ENCODE data around the gene GINS2.

GINS2 gene

DNA sequence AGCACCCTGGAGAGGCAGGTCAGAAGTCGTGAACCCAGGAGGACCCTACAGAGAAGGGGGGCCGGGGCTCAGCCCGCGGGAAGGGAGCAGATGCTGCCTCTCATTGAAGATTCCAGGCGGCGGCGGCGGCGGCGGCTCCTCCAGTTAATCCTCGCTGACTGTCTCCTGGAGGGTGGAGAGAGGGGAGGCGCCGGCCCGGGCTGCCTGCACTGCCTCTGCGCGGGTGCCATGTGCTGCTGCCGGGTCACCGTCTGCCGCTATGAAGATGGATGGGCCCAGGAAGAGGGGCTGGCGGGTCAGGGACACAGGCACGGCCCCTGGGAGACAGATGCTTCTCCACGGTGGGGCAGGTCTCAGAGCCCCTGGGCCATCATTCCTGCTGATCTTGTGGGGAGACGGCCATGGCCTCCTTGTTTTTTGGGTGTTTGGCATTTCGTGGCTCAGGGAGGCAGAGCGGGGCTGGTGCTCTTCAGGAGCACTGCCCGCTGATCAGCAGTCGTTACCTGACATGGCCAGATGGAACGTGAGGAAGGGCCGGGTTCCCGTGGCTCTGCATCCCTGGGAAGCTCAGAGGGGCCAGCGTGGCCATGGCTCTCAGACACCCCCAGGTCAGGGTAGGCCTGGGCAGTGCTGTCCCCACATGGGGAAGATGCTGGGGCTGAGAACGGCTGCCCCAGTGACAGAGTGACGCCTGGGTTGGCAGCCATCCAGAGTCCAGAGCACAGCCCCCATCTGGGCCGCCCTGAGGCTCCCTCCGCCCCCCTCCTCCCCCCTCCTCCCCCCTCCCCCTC, 36.1 kb downstream of the GINS2 start:
- DNase-seq: peak; percentile 85

DNA sequence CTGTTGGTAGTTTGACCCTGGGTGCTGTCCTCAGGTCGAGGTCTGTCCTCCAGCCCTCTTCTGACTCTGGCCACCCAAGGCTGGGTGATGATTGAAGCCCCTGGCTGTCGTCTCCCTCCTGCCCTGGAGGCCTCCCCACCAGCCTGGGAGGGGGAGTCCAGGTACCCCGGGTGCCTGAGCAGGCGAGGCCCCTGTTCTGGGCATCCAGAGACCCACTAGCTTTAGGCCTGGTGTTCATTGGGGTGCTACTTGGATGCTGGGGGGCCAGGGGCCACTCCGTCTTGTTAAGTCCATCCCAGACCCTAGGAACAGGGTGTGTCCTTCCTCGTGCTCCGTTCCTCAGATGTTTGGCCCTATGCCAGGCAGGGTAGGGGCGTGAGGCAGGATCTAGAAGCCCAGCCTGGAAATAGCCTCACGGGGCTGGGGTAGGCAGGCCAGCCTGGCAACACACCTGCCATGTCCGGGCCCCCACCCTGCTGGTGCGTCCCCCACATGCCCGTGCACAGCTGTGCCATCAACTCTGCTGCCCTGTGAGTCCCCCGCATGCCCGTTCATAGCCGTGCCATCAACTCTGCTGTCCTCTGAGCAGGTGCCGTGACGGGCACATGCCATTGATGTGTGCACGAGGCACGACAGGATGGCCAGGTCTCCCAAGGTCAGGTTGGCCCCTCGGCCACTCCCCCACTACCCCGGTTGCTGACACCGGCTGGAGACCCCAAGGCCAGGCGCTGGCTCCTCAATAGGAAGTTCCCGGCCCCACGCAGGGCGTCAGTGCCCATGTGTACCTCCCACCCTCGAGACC, 36.9 kb downstream of the GINS2 start:
- DNase-seq: no peak

DNA sequence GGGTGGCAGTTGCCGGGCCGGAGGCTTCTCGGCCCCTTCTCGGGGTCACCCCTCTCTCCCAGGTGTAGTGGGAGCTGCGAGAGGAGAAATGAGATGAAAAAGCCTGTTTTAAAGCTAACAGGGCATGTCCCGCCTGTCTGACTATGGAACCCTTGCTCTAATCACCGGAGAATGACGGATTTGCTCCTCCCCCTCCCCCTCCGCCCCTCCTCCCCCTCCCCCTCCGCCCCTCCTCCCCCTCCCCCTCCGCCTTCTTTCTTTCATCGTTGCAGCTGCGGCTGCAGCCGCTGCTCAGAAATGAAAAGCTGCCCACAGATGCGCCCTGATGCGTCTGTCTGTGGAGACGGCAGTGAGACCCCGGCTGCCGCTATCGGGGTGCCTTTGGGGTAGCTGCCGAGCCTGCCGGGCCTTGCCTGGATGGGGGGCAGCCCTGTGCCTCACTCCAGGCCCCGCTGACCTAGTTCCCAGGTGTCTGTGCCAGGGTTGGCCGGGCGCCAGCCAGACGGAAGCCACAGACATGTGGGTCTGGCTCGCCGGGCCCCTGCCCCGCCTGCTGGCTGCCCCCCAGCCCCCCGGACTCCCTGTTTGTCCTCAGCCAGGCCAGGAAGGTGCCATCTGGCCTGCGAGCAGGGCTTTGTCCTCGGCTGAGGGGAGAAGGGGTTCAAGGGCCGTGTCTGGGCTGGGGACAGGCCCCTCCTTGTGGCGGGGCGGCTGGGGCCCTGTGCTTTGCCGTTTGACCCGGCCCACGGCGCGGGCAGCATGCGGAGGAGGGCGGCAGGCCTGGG, 37.7 kb downstream of the GINS2 start:
- DNase-seq: peak; percentile 77

DNA sequence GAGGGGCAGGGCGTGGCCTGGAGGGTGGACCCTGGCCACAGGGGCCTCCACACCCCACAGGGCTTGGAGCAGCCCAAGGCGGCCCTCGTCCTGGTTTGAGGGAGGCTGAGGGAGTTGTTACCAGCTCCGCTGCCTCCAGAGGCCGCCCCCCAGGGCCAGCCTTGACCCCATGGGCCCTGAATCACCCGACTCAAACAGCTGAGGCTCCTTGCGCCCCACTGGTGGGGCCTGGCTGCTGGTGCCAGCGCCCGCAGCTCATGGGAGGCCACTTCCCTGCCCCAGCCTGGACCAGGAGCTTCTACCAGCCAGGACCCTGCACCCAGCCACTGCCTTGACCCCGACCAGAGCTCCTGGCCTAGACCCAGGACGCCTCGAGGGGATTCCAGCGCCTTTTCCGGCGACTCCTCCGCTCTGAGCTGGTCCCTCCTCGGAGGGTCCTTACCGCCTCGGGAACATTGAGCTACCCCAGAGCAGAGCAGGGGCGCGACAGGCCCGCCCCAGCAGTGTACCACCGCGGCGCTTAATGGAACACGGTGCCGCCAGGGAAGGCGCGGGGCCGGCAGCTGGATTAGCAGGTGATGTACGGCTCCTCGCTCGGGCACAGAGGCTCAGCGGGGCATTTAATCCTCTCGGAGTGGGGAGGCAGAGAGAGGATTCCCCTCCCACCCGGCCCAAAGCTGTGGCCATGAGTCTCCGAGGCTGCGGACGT, 38.5 kb downstream of the GINS2 start:
- no peak for DNase-seq

DNA sequence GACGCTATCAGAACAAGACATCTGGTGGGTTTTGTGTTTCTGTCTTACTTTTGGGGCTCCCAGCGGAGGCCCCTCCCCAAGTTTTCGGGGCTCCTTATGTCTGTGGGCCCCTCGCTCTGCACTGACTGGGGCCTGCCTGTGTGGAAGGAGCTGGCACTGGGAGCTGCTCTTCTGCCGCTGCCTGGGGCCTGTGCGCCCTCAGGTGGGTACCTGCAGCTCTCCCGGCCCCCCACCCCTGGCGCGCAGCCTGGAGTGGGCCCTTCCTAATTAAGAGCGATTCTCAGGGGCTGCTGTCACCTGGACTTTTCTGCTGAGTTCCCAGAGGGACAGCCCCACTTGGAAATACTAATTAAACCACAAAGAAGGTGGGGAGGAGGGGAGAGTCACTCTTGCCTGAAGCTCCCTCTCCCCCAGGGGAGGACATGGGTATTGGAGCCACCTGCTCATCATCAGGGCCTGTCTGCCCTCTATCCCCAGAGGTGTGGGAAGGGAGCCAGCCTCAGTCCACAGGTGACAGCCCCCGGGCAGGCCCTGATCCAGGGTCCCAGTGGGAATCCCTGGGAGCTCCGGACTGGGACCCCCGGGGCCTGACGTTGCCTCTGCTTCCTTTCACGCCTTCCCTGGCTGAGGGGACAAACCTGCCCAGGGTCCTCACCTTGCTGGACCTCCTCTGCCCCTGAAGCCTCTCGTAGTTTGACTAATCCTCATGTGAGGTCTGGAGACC, 39.2 kb downstream of the GINS2 start:
- peak; percentile 80 for DNase-seq

DNA sequence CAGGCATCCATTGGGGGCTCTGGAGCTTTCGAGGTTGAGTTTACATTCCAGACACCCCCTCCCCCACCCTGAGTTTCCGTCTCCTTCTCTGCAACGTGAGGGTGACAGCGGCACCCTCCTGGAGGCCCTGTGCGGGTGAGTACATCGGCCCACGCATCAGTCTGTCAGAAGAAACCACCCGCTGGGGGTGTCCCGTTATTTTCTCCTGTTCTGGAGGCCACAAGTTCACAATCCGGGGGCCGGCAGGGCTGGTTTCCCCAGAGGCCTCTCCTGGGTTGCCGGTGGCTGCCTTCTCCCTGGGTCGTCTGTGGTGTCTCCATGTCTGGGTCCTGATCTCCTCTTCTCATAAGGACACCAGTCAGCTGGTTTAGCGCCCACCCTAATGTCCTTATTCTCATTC, 39.9 kb downstream of the GINS2 start:
- no peak for DNase-seq

DNA sequence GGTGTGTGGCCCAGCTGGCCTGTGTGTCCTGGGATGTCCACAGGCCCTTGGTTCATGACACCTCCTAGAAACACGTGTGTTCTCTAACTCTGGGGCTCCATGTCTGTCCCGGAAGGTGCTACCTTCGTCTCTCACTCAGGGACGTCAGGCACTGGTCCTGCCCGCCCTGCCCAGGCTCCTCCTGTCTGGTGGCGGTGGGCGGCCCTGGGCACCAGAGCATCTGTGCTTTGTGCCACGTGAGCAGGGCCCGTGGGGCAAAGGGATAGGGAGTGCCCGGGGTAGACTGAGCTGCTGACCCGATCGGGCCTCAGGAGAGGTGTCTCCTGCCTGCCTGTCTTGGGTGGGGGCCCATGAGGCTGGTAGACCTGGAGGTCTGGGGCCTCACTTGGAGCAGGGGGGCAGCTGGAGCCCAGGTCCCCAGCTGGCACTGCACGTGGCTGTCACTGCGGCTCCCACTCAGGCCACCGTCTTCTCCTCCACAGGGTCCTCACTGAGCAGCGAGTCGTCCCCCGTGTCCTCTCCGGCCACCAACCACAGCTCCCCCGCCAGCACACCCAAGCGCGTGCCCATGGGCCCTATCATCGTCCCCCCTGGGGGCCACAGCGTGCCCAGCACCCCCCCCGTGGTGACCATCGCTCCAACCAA, 40.6 kb downstream of the GINS2 start:
- DNase-seq: no peak

DNA sequence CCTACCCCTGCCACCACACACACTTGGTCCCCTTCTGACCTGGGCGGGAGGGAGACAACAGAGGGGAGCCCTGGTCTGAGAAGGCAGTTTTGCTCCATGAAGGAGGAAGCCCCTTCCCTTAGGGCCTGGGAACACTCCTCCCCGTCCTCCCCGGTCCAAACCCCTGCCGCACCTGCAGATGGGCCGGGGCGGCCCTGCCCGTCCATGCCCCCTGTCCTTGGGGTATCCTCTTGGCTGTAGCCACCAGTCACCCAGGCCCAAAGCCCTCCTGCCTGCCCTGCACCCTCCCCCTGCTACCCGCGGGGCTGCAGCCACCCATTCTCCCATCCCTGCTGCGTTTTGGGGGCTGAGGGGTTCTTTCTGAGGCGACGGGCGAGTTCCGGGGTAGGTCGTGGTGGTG, 41.8 kb downstream of the GINS2 start:
- no peak for DNase-seq

DNA sequence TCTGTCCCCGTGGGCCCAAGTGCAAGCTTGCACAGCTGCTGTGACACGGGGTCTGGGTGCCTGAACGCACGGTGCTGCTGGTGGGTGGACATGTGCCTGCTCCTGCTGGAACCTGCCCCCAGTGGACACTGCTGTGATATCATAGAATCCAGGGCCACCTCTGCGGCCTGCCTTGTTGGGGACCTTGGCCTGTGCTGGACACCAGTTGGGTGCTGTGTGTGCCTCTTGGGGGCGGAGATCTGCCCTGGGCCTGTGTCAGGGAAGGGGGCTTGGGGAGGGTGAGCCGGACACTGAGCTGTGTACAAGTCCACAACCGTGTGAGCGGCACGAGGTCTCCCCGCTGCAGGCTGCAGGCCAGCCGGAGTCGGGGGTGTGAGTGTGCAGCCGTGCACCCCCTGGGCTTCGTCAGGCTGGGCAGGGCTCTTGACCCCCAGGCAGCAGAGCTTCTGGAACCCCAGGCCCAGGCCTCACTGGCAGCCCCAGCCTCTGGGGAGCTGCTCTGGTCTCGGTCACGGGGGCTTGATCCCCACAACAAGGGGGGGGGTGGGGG, 42.3 kb downstream of the GINS2 start:
- no peak for DNase-seq

DNA sequence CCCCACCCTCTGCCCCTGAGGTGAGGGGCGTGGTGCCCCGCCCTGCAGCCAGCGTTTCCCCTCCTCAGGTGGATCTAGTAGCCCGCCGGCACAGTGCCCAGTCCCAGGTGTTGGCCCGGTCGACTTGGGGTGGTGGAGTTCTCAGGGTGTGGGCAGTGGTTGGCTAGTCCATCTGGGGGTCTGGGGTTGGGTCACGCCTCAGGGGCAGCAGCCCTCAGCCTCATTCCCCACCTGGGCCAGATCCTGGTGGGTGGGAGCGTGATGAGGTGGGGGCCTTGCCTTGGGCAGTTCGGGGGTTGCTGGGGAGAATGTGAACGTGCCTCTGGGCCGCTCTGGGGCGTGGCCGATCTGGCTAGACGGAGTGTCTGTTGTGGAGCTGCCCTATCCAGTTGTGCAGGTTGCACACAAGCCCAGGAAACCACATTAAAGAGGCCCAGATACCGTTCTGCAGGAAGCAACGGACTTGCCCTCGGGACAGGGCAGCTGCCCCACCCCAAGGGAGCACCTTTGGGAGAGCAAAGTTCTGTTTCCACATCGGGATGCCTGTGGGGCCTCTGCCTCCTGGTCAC, 43.6 kb downstream of the GINS2 start:
- no peak for DNase-seq

DNA sequence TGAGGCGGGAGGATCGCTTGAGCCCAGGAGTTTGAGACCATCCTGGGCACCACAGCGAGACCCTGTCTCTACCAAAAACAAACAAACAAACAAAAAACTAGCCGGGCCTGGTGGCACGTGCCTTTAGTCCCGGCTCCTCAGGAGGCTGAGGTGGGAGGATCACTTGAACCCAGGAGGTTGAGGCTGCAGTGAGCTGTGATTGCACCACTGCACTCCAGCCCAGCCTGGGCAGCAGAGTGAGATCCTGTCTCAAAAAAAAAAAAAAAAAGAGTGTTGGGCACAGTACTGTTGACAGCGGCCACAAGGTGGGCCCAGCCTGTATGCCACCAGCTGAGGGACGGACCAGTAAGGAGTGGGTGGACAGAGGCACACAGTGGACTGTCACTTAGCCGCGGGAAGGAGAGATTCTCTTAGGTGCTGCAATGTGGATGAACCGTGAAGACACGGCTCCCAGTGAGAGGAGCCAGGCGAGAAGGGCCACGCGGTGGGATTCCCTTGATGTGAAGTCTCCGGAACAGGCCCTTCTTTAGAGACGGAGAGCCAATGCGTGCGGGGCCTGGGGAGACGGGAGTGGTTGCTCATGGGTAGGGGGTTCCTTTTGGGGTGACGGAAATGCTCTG, 44.6 kb downstream of the GINS2 start:
- no peak for DNase-seq

DNA sequence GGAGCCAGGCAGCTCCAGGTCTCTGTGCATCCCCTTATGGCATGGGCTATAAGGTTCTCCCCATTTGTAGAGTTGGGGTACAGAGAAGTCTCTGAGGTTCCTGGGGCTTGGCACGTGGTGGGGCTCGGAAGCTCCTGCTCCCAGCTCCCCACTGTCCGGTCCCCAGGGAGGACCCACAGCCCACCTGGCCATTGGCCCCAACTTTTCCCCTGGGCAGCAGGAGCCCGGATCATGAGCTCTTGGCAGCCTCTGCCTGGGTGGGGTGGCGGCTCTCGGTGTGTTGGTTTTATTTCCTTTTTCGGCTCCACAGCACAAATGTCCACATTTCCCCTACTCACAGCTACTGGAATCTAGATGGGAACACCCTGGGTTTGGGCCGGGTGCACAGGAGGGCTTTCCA, 45.1 kb downstream of the GINS2 start:
- no peak for DNase-seq

DNA sequence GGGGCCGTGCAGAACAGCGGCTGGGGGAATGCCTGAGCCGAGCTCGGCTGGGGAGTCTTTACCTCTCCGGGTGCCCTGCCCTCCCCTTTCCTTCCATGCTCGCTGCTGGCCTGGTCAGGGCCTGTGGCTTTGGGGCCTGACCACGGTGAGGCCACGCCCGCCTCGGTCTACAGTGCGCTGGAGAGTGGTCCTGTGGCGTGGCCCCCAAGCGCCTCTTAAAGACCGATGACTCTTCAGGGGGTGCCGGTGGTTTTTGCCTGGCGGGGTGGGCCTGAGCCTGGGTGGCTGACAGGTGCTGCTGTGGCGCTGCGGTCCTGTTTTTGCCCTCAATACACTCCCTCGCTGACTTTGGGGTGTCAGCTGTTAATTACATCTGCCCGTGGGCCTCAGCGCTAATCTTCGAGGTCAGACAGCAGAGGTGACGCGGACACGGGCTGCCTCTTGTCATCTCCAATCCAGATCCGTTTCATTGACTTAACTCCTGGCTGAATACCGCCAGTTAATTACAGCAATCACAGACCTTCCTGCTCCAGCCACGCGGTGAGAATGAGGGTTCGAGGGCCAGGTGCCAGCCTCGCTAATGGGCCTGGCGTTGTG, 45.9 kb downstream of the GINS2 start:
- no peak for DNase-seq

DNA sequence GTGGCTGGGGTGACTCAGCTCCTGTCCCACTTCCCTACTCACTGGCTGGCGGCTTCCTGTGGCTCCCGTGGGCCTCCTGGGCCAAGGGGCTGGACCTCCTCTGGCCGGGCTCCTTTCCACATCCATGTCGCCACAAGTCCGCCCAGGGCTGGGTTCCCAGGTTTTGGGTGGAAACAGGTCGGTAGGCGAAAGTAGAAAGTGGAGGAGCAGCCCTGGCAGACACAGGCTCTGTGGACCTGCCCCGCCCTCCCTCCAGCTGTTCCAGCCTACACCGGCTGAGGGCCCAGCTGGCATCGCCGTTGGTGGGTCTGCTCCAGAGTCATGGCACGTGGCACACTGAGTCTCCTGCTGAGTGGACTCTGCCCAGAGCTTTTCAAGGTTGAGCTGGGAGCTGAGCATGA, 47.0 kb downstream of the GINS2 start:
- peak; percentile 73 for DNase-seq

DNA sequence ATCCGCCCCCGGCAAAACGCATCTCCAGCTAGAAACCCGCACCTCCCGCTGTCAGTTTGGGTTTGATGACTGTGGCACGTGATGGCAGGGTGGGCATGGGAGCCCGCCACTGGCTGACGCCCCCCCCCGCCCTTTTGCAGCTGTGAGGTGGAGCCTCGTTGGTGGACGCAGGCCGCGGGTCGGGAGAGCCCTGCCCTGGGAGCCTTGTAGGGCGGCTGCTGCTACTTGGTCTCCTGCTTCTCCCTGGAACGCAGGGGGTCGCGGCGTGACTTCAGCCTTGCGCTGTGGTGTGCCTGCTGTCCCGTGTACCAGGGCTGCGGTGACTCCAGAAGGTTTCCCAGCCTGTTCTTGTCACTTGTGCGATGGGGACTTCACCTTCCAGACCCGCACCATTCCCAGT, 47.4 kb downstream of the GINS2 start:
- DNase-seq: no peak

DNA sequence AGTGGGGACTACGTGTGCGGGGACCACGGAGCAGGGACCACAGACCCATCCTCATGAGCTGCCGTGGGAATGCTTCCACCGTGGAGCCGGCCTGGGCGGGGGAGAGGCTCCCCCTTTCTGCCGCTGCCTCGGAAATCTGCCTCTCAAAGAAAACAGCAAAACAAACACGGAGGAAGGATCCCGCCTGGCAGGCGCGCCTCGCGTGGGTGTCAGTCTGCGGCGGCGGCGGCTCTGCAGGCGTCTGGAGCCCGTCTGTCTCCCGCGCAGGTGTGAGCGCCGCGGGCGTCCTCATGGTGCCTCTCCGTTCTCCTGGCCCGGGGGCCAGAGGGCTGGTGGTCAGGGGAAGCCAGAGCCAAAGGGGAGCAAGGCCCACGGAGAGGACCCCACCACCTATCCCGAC, 48.2 kb downstream of the GINS2 start:
- no peak for DNase-seq

DNA sequence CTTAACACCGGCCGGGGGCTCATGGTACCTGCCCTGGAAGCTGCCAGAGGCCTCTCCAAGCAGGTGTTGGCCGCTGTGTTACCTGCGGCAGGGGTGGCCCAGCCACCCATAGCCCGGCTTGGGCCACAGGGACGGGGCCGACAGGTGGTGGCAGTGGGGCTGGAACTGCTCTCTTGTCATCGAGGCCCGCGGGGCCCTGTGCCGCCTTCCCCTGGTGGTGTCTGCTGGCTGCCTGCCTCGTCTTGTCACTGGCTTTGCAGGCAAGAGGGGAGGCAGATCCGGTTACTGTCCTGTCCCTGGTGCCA, 48.5 kb downstream of the GINS2 start:
- DNase-seq: peak; percentile 72

DNA sequence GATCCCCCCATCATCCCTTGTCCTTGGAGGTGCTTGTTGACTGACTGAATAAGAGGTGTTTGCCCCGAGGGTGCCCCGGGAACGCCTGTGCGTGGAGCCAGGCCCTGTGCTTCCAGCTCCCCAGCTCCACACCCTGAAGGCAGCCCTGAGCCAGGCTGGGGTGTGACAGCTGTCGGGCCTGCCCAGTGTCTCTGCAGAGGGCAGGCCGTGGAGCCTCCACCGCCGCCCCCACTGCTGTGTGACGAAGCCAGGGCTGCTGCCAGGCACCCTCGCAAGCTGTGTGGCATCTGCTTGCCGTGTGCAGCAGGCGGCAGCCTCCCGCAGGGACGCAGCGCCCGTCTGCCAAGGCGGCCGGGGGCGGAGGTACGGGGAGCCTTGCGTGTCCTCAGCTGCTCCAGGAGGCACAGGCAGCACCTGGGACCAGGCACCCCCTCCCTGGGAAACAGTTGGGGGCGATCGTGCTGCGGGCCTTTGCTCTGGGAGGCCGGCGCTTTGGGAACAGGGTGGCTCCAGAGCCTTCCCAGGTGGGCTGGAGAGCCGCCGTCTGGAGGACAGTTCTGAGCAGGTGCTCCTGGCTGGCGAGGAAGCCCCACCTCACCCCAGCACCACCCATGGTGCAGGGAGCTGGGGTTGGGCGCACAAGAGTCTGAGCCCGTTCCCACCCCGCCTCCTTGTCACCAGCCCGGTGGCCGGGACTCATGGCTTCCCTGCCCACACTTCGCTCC, 49.1 kb downstream of the GINS2 start:
- DNase-seq: peak; percentile 98

DNA sequence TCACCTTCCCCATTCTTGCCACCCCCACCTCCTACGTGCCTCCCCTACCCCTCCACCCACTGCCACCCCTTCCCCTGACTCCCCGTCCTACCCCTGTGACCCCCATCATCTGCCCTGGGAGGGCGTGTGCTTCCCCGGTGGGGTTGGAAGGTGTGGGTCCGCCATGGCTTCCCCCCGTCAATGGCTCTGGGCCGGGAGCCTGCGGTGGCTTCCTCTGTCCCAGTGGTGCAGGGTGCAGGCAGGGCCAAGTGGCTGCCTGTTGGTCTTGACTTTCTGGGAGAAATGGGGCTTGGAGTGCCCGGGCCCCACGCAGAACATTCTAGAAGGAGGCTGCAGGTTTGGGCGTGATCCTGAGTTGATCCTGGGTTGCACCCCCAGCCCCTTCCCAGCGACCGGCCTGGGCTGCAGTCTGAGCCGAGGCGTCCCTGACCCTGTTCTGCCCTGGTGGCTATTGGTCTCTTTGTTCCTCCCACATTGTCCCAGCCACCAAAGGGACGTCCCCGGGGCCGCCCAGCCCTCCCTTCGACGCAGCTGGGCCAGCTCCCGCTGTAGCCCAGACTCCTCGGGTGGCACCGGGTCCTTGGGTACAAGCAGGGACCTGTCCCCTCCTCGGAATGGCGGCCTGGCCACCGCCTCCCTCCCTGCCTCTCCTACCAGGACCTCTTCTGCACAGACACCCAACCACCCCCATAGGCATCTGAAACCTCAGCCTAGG, 49.9 kb downstream of the GINS2 start:
- DNase-seq: no peak
